ENCODE results near the gene RAD51B. TPM values are rescaled to one million over a fixed set of nuclear protein-coding genes. Genes with fewer than 3 reads are reported as not detected.

RAD51B gene
- total RNA-seq, 6 donors from 2014 or later: 10.6 to 63.9 (median 18.4) TPM

GRCh38 chr14:68278576-68279436 lies 459.2 kb downstream of the RAD51B start:
- DNase-seq (no peak), ATAC-seq (ENCODE audit: low FRiP score in 2 of 2) (no peak)
- Histone ChIP-seq H3K4me1 (peaks cover 13 to 27% (median 21%) of the 10 kb centered on the region in 4 donors), H3K4me3 (no peak overlapping the region), H3K9me3 (no peaks in the 10 kb centered on the region), H3K27me3 (no peaks in the 10 kb centered on the region), H3K36me3 (no peaks in the 10 kb centered on the region), H3K27ac (no peak overlapping the region)
- 88 to 92% methylated on average over 5 of the region's 5 CpGs for WGBS, 2 donors
- TF ChIP-seq EP300 (IDR thresholded peaks at IDR 0.05) (no peak), POLR2AphosphoS5 (IDR thresholded peaks at IDR 0.05) (no peak), POLR2A (IDR thresholded peaks at IDR 0.05) (no peak), CTCF (IDR thresholded peaks at IDR 0.05) (no peak)

- ATAC-seq (ENCODE audit: low FRiP score in 2 of 2) (no peak), DNase-seq (no peak)
- Histone ChIP-seq H3K4me1 (peaks cover 14 to 28% (median 25%) of the 10 kb centered on the region in 4 donors), H3K4me3 (no peak overlapping the region), H3K27ac (no peak overlapping the region), H3K36me3 (no peaks in the 10 kb centered on the region), H3K9me3 (no peaks in the 10 kb centered on the region), H3K27me3 (no peaks in the 10 kb centered on the region)
- no peak for TF ChIP-seq CTCF (IDR thresholded peaks at IDR 0.05)
- no peak for TF ChIP-seq EP300 (IDR thresholded peaks at IDR 0.05)
- no peak for TF ChIP-seq POLR2A (IDR thresholded peaks at IDR 0.05)
- TF ChIP-seq POLR2AphosphoS5 (IDR thresholded peaks at IDR 0.05): no peak
- WGBS, 2 donors: 96 to 100% methylated on average over 3 of the region's 3 CpGs
Measured at GRCh38 chr14:68279437-68279720, 459.8 kb downstream of the RAD51B start.

- peaks cover 15 to 29% (median 27%) of the 10 kb centered on the region in 4 donors for H3K4me1 ChIP-seq
- 82 to 87% methylated on average over 4 of the region's 4 CpGs for WGBS, 2 donors
- no peak overlapping the region for H3K27ac ChIP-seq
- TF ChIP-seq POLR2AphosphoS5 (IDR thresholded peaks at IDR 0.05) (no peak), CTCF (IDR thresholded peaks at IDR 0.05) (no peak), EP300 (IDR thresholded peaks at IDR 0.05) (no peak), POLR2A (IDR thresholded peaks at IDR 0.05) (no peak)
- no peaks in the 10 kb centered on the region for H3K9me3 ChIP-seq
- no peaks in the 10 kb centered on the region for H3K36me3 ChIP-seq
- H3K27me3 ChIP-seq: no peaks in the 10 kb centered on the region
- DNase-seq (no peak), ATAC-seq (ENCODE audit: low FRiP score in 2 of 2) (no peak)
- H3K4me3 ChIP-seq: no peak overlapping the region
Measured at GRCh38 chr14:68279777-68280233, 460.2 kb downstream of the RAD51B start.

- Histone ChIP-seq H3K4me1 (peaks cover 20 to 38% (median 33%) of the 10 kb centered on the region in 4 donors), H3K27ac (no peak overlapping the region), H3K9me3 (no peaks in the 10 kb centered on the region), H3K36me3 (no peaks in the 10 kb centered on the region), H3K4me3 (no peak overlapping the region), H3K27me3 (no peaks in the 10 kb centered on the region)
- no peak for DNase-seq
- TF ChIP-seq EP300 (IDR thresholded peaks at IDR 0.05) (no peak), POLR2AphosphoS5 (IDR thresholded peaks at IDR 0.05) (no peak), POLR2A (IDR thresholded peaks at IDR 0.05) (no peak), CTCF (IDR thresholded peaks at IDR 0.05) (no peak)
- ATAC-seq (ENCODE audit: low FRiP score in 2 of 2): no peak
- 90 to 95% methylated on average over 4 of the region's 4 CpGs for WGBS, 2 donors
Measured at GRCh38 chr14:68281497-68281896, 461.9 kb downstream of the RAD51B start.

All from upper lobe of left lung (tissue), 6 donors.